Coronary artery (tissue), 2 donors: ENCODE measurements around the gene PRR5L.

Source experiments
- DNase-seq: peaks from one replicate; pipeline ENCODE4 v3.0.0-alpha.2; 2017; ENCODE audit warnings: low spot score
- H3K27ac ChIP-seq, 2 donors: fragments of 200-600 bp; sonication (generic); one replicate each; pipeline ENCODE4 v1.5.1; 2016 to 2019
- H3K4me3 ChIP-seq: fragments of 200-600 bp; sonication (generic); 2 replicates; pipeline ENCODE4 v1.5.1; 2016; ENCODE audit warnings: mild to moderate bottlenecking, moderate library complexity
- TF ChIP-seq, protein P1 (sequence below): fragments of 200-600 bp; sonication (generic); IDR thresholded peaks from one replicate; pipeline ENCODE4 v1.5.1; 2019; ENCODE audit warnings: antibody characterized with exemption

PRR5L gene

DNA sequence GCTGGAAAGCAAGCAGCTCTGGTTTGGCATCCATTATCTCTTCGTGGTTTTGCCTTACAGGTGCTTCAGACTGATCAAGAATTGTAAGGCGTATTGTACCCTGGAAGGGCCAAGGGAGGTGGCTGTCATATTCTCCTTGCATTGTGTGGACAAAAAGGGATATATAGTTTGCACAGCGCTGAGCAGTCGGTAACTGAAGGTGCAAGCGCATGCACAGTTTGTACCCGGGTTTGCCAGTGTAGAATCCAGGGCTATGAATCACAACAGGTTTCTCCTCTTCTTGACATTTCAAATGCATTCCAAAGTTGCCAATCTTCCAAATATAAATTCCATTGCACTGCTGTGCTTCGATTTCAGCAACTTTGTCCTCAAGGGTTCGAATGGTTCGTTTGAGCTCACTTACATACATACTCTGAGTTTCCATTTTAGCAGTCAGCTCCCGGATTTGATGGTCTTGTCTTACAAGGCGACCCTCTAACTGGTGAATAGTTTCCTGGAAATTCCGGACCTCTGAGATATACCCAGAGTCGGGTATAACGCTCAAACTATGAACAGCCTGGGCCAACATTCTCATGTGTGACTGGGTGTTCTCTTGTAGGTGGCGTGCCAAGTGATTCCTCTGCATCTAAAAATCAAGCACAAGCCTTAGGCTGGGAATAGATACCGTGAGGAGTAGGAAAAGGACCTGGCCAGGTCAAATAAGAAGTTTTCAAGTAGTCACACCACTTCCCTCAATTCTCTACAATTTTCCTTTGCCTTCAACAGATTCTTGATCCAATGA is 194.1 kb downstream of the PRR5L start:
- no peak overlapping the region for H3K4me3 ChIP-seq
- TF ChIP-seq, protein P1, sequence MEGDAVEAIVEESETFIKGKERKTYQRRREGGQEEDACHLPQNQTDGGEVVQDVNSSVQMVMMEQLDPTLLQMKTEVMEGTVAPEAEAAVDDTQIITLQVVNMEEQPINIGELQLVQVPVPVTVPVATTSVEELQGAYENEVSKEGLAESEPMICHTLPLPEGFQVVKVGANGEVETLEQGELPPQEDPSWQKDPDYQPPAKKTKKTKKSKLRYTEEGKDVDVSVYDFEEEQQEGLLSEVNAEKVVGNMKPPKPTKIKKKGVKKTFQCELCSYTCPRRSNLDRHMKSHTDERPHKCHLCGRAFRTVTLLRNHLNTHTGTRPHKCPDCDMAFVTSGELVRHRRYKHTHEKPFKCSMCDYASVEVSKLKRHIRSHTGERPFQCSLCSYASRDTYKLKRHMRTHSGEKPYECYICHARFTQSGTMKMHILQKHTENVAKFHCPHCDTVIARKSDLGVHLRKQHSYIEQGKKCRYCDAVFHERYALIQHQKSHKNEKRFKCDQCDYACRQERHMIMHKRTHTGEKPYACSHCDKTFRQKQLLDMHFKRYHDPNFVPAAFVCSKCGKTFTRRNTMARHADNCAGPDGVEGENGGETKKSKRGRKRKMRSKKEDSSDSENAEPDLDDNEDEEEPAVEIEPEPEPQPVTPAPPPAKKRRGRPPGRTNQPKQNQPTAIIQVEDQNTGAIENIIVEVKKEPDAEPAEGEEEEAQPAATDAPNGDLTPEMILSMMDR, result no peak
- no peak for DNase-seq
- no peak overlapping the region for H3K27ac ChIP-seq

DNA sequence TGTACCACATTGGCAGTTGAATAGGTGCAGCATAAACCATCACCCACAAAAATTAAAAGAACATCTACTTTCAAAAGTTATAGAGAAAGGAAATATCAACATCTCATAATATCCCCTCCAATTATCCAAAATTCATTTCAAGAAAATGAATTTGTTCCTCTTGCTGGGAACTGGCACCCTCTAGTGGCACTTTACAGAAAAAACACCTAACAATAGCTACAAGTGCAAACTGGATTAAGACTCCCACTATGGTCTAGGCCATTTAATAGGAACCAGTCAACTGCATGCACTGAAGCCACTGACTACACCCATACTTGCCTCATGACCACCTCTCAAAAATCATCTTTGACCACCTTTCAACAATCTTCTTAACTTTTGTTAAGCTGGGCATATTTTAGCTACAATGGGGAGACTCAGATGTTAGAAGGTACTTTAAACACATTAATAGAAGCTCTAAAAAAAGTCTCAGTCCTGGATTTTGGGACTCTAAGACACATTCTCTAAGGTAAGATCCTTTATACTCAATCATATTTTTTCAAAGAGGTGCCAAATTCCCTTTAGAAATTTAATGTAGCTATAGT is 196.7 kb downstream of the PRR5L start:
- H3K4me3 ChIP-seq, result no peak overlapping the region
- H3K27ac ChIP-seq, result no peak overlapping the region
- TF ChIP-seq, protein P1, result peak; percentile 62
- no peak for DNase-seq

DNA sequence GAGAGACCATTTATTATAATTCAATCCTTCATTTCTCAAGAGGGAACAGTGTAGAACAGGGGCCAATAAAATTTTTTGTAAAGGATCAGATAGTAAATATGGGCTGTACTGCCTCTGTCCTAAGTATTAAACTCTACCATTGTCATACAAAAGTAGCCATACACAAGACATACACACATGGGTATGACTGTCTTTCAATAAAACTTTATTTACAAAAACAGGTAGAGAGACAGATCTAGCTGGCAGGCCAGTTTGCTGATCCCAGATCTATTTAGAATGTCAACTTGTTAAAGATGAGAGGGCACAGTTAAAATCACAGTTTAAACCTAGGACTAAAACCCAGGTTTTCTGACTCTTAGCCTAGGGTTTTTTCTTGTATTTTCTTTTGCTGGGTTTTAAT is 197.2 kb downstream of the PRR5L start:
- TF ChIP-seq, protein P1, result no peak
- Histone ChIP-seq H3K27ac (no peak overlapping the region), H3K4me3 (no peak overlapping the region)
- DNase-seq, result no peak

DNA sequence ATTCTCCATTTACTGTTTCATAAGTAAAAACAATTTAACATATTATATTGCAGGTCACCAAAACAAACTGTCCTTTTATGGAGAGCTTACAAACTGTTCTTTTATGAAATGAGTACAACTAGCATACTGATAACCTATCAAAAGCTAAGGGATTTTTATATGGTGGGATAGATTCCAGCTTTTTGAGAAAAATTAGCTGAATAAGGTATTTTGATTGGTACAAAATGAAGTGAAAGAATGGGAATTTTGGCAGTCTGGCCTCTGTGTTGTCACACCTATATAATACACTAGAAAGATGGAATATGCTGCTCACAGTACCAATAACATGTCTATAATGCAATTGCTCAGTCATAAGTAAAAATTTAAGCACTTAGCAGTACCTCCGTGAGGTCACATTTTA is 202.6 kb downstream of the PRR5L start:
- H3K27ac ChIP-seq, result no peak overlapping the region
- no peak for DNase-seq
- no peak overlapping the region for H3K4me3 ChIP-seq
- TF ChIP-seq, protein P1, result no peak

DNA sequence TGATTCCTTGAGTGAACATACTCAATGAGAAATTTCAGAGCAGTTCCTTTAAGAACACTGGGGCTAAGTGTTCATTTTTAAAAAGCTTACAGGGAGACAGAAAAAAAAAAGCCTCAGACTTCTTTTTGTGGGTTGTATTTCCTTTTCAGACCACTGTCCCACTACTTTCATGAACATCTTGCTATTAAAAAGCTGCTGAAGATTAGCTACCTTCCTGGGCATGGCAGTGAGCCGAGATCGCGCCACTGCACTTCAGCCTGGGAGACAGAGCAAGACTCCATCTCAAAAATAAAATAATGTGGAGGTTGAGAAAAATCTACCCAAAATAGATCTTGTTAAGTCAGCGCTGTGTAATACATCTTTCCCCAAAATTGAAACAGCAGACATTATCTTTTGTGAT is 203.2 kb downstream of the PRR5L start:
- TF ChIP-seq, protein P1, result no peak
- Histone ChIP-seq H3K4me3 (no peak overlapping the region), H3K27ac (no peak overlapping the region)
- DNase-seq, result no peak

DNA sequence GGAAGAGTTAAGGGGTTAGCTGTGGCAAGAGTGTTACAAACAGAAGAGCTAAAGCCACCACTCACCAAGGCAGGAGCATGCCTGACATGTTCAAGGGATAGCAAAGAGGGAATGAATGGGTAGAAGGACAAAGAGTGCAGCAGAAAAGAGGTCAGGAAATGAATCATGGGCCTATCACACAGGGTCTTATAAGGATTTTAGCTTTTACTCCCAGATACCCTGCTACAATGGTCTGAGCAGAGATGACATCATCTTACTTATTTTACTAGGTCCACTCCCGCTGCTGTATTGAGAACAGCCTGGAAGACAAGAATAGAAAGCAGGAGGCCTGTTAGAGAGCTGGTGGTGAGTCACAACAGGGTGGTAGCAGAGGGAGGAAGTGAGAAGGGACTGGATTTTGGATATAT is 204.2 kb downstream of the PRR5L start:
- TF ChIP-seq, protein P1, result no peak
- DNase-seq, result no peak
- Histone ChIP-seq H3K4me3 (no peak overlapping the region), H3K27ac (peak overlapping the region; percentile 27 to 34)

DNA sequence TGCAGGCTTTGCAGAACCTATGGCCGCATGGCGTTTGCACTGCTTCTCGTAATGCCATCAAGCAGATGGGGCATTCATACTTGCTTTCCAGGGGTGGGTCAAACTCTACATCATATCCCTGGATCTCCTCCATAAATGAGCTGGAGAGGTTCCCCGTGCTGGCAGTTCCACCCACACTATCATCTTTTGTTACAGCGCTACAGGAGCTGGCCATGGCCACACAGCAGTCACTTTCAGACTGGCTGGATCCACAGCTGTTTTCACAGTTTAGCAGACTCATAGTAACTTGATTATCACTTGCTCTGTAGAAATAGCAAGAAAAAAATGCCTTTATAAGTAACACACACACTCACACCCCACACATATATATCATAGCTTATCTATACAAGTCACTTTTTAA is 205.1 kb downstream of the PRR5L start:
- no peak for DNase-seq
- H3K27ac ChIP-seq, result peak overlapping the region in 1 of 2 donors; percentile 6
- TF ChIP-seq, protein P1, result no peak
- no peak overlapping the region for H3K4me3 ChIP-seq
